Measurements from ENCODE around the gene IRAG1. TPM values are rescaled to one million over a fixed set of nuclear protein-coding genes. Genes with fewer than 3 reads are reported as not detected.

IRAG1 gene
- total and polyA plus RNA-seq, 2 experiments from 2014 or later: 1.5 to 2.7 TPM

- ATAC-seq: no peak
- Histone ChIP-seq H3F3A (replicated peaks; ENCODE audit: low read depth) (no peaks in the 10 kb centered on the region), H3K4me3 (no peak overlapping the region)
Observed at GRCh38 chr11:10673501-10674062, 20.0 kb downstream of the IRAG1 start.

More at GRCh38 chr11:10673501-10674062, 20.0 kb downstream of the IRAG1 start:
- H3K27ac Mint-ChIP-seq: no peak overlapping the region
- Histone ChIP-seq H4K20me1 (replicated peaks; ENCODE audit: insufficient read depth) (no peaks in the 10 kb centered on the region), H3K9me2 (ENCODE audit: insufficient read depth) (no peaks in the 10 kb centered on the region), H2AFZ (no peak overlapping the region), H3K4me2 (no peak overlapping the region), H3K79me2 (replicated peaks; ENCODE audit: insufficient read depth) (no peaks in the 10 kb centered on the region), H3K27ac (ENCODE audit: low read depth) (no peak overlapping the region), H3K4me1 (ENCODE audit: insufficient read depth) (peaks cover 3% of the 10 kb centered on the region; the same call in 1 of the 2 replicates), H3K27me3 (ENCODE audit: insufficient read depth) (no peaks in the 10 kb centered on the region), H3K36me3 (ENCODE audit: insufficient read depth) (no peaks in the 10 kb centered on the region)
- no peak overlapping the region for H3K4me3 Mint-ChIP-seq
- no peaks in the 10 kb centered on the region for H3K36me3 Mint-ChIP-seq (ENCODE audit: low read depth)
- no peaks in the 10 kb centered on the region for H3K9me3 Mint-ChIP-seq
- TF ChIP-seq NANOG (IDR thresholded peaks at IDR 0.05; ENCODE audit: borderline replicate concordance) (no peak), ZNF331 (CRISPR knock-in tag; IDR thresholded peaks at IDR 0.05; ENCODE audit: low read depth) (no peak), EZH2 (IDR thresholded peaks at IDR 0.05; ENCODE audit: low read depth, unreplicated experiment) (no peak), ZNF114 (CRISPR knock-in tag; IDR thresholded peaks at IDR 0.05) (no peak), ETS1 (IDR thresholded peaks at IDR 0.05) (no peak), POLR2AphosphoS5 (IDR thresholded peaks at IDR 0.05; ENCODE audit: low read depth) (no peak), CTCF (conservative IDR thresholded peaks at IDR 0.05; ENCODE audit: low read depth in 2 of 2) (no peak), CREB1 (CRISPR knock-in tag; IDR thresholded peaks at IDR 0.05; ENCODE audit: low read depth) (no peak), EZH2phosphoT487 (IDR thresholded peaks at IDR 0.05; ENCODE audit: unreplicated experiment) (no peak), ZNF462 (CRISPR knock-in tag; IDR thresholded peaks at IDR 0.05) (no peak)
- peaks cover 4% of the 10 kb centered on the region for H3K27me3 Mint-ChIP-seq (ENCODE audit: insufficient read depth, low read depth, poor library complexity)
- peaks cover 14% of the 10 kb centered on the region for H3K4me1 Mint-ChIP-seq
- DNase-seq (ENCODE audit: low spot score): no peak
